Suppressor macrophage (primary cell): Measurements from ENCODE around the gene SMIM43.
"Not testable (repeated sequence)": the region's sequence is repeated elsewhere in the genome, so short reads cannot be mapped to it uniquely, and the experiment has no call there.

ENCODE experiments used
- DNase-seq, 4 experiments: peaks; one replicate each; pipeline ENCODE4 v3.0.0-alpha.2; 2020 to 2022

The SMIM43 gene

DNA sequence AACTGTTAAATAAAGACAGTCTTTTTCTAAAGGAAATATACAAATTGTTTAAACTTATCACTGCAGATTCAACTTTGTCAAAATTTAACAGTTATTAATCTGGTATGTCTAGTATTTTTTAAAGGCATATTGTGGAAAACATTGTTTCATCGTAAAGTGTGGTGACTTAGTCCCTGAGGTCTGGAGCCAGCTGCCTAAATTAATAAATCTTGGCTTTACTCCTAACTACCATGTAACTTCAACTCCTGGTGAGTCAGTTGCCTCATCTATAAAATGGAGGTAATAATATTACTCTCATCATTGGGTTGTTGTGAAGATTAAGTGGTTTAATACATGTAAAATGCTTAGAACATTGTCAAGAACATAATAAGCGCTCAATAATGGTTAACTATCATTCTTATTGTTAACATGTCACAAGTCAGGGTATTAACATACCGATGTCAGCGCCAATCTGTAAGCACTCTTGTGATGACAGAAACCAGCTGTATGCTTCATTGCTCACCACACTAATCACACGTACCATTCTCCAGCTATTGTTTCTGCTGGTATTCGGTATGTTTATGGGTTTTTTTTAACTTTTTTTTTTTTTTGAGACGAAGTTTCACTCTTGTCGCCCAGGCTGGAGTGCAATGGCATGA, 14.1 kb upstream of the SMIM43 start:
- DNase-seq, result no peak

DNA sequence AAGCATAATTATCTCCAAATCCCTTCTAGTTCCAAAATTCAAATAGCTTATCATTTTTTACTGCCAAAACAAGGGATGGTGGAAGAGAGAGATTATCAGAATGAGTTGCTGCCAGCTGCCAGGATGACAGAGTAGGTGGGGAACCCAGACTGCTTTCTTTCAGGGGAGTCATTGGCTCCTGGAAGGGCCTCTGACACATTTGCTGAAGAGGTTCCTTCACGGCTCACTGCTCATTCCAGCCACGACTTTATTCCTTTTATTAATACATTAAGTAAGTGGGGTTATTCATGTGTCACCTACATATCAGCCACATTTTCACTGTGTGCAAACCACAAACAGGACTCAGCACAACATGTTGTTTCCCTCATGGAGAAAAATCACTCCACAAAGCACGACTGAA, 12.7 kb upstream of the SMIM43 start:
- no peak for DNase-seq

DNA sequence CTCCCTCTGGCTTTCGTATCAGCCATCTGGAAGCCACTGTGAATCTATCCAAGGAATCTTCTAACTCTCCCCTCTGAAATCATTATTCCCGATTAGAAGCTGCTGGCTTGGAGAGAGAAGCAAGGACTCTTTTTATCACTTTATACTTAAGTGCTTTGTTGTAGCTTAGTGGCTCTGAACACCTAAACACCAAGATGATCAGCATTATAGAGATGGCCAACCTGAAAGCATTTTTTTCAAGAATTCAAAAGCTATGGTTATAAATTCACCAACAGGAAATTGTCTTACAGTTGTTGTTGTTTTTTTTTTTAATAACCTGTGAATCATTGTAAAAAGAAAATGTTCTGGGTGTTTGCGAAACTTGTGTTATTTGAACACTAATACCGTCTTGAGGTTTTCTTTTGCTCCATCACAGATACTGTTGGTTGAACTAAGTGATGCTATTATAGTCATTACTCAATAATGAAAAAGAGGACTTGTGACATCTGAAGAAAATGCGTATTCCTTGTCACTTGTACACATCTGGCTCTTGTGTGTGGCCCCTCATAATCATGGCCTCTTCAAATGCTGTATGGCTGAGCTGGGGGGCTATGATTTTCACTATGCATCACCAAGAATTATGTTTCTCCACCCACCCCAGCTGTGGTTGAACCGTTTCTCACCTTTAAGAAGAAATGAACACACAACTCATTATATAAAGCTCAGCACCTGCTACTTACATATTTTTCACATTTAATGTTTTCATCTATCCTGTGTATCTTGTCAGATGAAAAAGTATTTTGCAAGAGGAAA, 11.8 kb upstream of the SMIM43 start:
- no peak for DNase-seq

- no peak for DNase-seq
Observed at GRCh38 chr4:121773883-121774282, 8.9 kb upstream of the SMIM43 start.

- DNase-seq, result no peak
Observed at GRCh38 chr4:121771869-121772268, 6.9 kb upstream of the SMIM43 start.

- DNase-seq, result no peak
Observed at GRCh38 chr4:121769341-121769740, 4.4 kb upstream of the SMIM43 start.

GRCh38 chr4:121767166-121767565, 2.2 kb upstream of the SMIM43 start:
- no peak for DNase-seq

DNA sequence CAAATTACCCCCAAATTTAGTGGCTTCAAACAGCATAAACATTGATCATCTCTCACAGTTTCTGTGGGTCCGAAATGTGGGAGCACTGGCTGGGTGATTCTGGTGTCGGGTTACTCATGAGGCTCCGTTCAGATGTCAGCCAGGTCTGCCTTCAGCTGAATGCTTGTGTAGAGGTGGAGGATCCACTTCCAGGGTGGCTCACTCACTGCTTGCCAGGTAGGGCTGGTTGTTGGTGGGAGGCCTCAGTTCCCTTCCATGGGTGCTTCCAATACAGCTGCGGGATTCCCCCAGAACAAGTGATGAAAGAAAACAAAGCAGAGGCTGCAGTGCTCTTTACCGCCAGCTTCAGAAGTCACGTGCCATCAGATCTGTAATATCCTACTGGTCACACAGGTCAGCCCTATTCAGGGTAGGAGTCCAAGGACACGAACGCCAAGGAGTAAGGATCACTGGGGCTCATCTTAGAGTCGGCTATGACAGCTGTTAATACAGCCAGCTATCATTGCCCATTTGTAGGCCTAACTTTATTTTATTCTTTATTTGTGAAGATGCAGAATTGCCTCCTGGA, 1.1 kb upstream of the SMIM43 start:
- no peak for DNase-seq

DNA sequence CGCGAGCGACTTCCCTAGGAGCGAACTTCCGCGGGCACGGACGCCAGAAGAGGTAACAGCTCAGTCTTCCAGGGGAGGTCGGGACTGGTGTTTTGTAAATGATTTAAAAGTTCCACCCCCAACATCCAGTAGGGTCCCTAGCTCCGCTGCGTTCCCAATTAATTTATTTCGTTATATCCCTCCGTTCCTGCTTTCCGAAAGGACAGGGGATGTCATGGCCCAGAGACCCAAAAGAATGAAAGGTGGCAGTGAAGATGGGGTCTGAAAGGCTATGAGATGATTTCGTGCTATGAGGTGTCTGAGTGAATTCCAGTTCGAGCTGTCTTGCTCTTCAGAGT, 373 bp upstream of the SMIM43 start:
- no peak for DNase-seq

DNA sequence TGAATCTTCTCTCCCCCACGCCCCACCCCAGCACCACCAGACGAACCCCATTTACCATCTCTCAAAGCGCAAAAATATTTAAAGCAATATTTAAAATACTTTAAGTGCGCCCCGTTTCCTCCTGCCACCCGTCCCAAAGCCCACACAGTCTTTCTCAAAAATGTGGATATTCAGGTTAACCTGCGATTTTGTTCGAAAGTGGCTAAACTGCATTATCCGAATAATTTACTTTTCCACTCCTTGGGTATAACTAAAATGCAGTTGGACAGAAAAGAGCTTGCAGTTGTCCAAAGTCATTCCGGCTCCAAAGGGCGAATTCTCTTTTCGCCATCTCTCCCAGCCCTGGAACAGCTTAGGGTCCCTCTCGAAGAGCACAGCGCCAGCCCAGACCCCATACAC, 662 bp downstream of the SMIM43 start:
- DNase-seq, result no peak

DNA sequence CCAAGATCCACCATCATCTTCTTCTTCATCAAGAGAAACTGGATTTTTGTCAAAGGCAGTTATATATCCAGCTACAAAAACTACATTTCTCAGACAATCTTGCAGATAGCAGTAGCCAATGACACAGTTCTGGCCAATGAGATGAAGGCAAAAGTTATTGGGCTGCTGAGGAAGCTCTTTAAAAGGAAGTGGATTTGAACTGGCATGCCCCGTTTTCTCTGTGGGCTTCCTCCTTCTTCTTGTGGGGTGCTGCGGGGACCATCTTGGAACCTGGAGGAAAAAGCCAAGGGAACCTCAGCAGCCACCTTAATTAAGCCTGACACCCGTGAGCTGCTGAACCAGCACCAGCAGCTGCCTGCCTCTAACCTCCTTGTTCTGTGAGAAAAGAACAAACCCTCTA, 4.8 kb downstream of the SMIM43 start:
- peak in 2 of 4 experiments; percentile 3 to 9 for DNase-seq

DNA sequence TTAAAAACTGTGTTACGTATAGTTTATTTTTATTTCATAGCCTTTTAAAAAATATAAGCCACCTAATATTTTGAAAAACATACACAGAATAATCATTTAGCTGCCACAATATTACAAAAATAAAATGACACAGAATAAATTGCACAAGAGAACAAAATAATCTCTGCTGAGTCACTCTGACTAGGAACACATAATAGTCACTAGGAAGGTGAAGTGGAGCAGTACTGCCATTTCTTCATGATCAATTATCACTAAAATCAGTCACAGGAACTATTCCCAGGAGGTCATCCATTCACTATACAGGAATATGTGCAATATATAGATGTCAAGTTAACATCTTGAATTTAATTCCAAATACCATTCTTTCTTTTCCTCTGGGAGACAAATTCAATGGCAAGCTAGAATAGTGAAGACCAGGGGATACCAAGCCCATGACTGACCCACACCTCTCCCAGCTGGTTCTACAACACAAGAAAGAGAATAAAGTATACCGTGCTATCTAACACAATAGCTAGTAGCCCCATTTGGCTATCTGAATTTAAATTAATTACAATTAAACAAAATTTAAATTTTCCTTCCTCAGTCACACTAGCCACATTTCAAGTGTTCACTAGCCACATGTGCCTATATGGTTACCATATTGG, 5.9 kb downstream of the SMIM43 start:
- no peak for DNase-seq

GRCh38 chr4:121752142-121752541, 12.8 kb downstream of the SMIM43 start:
- not testable (repeated sequence) for DNase-seq

DNA sequence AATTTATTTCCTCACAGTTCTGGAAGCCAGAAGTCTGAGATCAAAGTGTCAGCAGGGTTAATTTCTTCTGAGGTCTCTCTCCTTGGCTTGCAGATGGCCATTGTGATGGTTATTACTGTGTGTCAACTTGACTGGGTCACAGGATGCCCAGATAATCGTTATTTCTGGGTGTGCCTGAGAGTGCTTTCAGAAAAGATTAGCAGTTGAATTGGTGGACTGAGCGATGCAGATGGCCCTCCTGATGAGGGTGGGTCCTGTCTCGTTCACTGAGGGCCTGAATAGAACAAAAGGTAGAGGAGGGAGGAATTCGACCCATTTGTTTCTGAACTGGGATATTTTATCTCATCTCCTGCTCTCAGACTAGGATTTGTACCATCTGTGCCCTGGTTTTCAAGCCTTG, 15.7 kb downstream of the SMIM43 start:
- no peak for DNase-seq

- DNase-seq, result no peak
Observed at GRCh38 chr4:121742794-121743193, 22.2 kb downstream of the SMIM43 start.

- no peak for DNase-seq
Observed at GRCh38 chr4:121741751-121742150, 23.2 kb downstream of the SMIM43 start.

DNA sequence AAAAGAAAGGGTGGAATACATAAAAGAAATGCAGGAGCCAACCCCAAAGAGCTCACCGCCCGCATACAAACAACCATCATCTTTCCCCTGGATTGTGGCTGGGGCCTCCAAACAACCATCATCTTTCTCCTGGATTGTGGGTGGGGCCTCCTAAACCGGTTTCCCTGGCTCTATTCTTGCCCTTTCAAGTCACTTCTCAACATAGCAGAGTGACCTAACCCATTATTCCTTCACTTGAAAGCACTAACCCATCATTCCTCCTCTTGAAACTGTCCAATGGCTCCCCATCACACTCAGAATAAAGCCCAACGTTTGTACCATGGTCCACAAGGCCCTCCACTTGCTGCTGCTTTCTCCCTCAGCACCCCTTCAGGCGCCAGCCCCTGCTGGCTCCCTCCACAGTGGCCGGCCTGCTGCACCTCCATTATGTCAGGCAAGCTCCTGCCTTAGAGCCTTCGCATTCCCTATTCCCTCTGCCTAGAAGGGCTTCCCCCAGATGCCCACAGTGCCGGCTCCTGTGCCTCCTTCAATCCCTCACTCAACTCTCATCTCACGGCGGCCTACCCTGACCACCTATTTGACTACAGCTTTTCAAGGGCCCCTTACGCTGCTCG, 24.1 kb downstream of the SMIM43 start:
- DNase-seq, result no peak

DNA sequence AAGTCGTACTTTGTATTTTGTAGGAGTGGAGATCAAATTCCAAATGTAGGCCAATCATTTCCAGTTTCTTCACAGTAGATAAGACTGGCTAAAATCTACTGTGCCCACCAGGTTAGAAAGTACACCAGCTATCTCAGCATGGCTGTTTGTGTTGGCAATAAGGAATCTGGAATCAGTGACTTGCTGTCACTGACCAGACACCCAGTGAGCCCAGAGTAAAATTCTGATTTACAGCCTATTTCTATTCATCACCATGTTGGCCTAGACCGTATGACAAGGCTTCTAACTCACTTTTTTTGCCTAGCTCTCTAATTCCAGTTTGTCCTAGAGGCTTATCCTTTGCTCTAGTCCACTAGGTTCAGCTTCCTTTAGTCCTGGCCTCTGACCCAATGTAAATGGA, 25.4 kb downstream of the SMIM43 start:
- no peak for DNase-seq

GRCh38 chr4:121738780-121739535, 26.0 kb downstream of the SMIM43 start:
- DNase-seq, result no peak

DNA sequence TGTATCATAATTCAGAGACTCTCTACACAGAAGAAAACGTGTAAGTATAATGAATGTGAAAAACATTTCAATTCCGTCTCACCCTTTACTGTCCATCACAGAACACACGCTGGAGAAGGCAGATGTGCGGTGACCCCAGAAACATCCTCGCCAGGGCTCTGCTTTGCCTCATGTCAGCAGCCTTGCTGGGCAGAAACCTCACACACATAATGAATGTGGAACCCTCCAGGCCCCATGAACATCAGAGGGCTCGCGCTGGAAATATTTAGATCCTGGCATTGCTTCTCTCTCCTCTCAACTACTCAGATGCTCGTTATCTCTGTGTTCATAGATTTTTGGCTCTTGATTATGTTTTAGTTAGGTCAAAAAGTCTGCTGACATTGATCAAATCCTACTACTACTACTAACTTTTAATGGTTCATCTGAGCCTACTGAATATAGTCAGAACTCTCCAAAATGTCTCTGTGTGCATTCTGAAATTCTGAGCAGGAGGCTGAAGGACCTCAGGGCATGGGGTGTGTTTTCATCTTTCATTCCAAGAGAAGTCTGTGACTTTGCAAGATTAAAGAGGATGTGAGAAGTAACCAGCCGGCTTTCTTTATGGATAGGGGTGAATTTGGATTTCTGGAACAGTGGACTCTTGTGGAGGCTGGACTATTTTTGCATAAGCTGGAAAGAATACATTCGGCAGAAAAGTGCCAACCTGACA, 27.0 kb downstream of the SMIM43 start:
- no peak for DNase-seq

DNA sequence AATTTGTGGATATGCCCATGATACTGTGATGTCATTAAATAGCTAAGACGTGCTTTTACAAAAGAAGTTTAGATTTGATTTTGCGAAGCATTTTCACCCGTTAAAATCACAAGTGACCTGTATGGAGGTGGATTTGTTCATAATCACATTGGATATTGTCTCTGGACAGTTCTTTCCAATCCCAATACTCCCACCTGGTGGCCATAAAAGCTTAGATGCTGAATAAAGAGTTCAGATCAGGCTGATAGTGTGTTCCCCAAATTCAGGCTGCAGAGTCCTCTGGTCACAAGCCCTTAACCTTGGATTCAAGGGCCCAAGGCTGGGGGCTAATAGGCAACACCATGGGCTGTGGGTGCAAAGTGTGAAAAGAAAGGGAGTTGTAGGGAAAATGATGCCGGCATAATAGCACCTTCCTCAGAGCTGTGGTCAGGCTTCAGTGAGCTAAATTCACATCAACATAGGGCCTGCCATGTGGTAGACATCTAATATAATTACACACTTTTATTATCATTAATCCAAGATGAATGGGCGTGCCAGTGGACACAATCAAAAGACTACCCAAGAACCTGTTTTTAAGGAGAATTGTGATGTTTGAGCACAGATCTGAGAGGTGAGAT, 28.1 kb downstream of the SMIM43 start:
- peak; percentile 69 to 74 (median 72) for DNase-seq
